SKM-1 treated with dmso at 0.1 percent for 144 hours (cell line): Measurements from ENCODE around the gene HEMK1.
A peak's percentile ranks its signal among the peaks of the same experiment; 100 is the strongest.

ENCODE experiments used
- DNase-seq: peaks from one replicate; lab custom pipeline; 2025; ENCODE audit not compliant: unreplicated experiment; lab: John Stamatoyannopoulos, UW

HEMK1 gene

GRCh38 chr3:50542177-50543034 lies 26.9 kb upstream of the HEMK1 start:
- peak; percentile 40 for DNase-seq

GRCh38 chr3:50545781-50546180 lies 23.5 kb upstream of the HEMK1 start:
- no peak for DNase-seq

- DNase-seq, result no peak
Observed at GRCh38 chr3:50549226-50549625, 20.1 kb upstream of the HEMK1 start.

- DNase-seq, result peak; percentile 22
Observed at GRCh38 chr3:50550079-50550736, 19.1 kb upstream of the HEMK1 start.

GRCh38 chr3:50551054-50551659 lies 18.2 kb upstream of the HEMK1 start:
- DNase-seq, result no peak

GRCh38 chr3:50551681-50552435 lies 17.5 kb upstream of the HEMK1 start:
- no peak for DNase-seq

GRCh38 chr3:50552598-50552997 lies 16.7 kb upstream of the HEMK1 start:
- no peak for DNase-seq

GRCh38 chr3:50554553-50554952 lies 14.8 kb upstream of the HEMK1 start:
- DNase-seq, result no peak

- no peak for DNase-seq
Observed at GRCh38 chr3:50557106-50557505, 12.2 kb upstream of the HEMK1 start.

- DNase-seq, result no peak
Observed at GRCh38 chr3:50557915-50558314, 11.4 kb upstream of the HEMK1 start.

- DNase-seq, result no peak
Observed at GRCh38 chr3:50559702-50560101, 9.6 kb upstream of the HEMK1 start.

- DNase-seq, result no peak
Observed at GRCh38 chr3:50562861-50563260, 6.5 kb upstream of the HEMK1 start.

GRCh38 chr3:50563867-50564266 lies 5.5 kb upstream of the HEMK1 start:
- no peak for DNase-seq

GRCh38 chr3:50564321-50564720 lies 5.0 kb upstream of the HEMK1 start:
- no peak for DNase-seq

GRCh38 chr3:50567011-50567385 lies 2.3 kb upstream of the HEMK1 start:
- DNase-seq, result no peak

GRCh38 chr3:50567386-50568167 lies 1.7 kb upstream of the HEMK1 start, which contains the start of gene C3orf18:
TSS of gene C3orf18 (minus strand) at chr3:50567747. CDS start at chr3:50565699, 2,048 bp downstream.
- DNase-seq, result peak; percentile 85

- DNase-seq, result no peak
Observed at GRCh38 chr3:50570508-50571279, 1.4 kb downstream of the HEMK1 start.

- no peak for DNase-seq
Observed at GRCh38 chr3:50571486-50571885, 2.2 kb downstream of the HEMK1 start.

- DNase-seq, result peak; percentile 67
Observed at GRCh38 chr3:50572158-50572557, 2.8 kb downstream of the HEMK1 start.
